ENCODE data around the gene DCP1A.

DNA sequence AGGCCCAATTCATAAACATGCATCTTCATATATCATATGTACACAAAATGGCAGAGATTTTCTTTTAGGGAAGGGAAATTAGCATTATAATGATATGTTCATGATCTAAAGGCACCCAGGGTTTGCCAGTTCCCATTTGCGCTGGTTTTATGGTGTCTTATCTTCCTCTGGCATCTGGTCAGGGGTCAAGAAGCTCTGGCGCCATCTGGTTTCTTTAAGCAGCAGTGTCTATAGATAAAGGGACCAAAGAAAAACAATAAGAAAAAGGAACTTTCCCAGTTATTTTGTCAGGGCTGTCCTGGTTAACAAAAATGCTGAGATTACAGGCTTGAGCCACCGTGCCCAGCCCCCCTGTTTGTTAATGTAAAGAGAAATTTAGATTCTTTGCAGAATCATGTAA, 3.3 kb upstream of the DCP1A start:
- TF ChIP-seq, protein P1, sequence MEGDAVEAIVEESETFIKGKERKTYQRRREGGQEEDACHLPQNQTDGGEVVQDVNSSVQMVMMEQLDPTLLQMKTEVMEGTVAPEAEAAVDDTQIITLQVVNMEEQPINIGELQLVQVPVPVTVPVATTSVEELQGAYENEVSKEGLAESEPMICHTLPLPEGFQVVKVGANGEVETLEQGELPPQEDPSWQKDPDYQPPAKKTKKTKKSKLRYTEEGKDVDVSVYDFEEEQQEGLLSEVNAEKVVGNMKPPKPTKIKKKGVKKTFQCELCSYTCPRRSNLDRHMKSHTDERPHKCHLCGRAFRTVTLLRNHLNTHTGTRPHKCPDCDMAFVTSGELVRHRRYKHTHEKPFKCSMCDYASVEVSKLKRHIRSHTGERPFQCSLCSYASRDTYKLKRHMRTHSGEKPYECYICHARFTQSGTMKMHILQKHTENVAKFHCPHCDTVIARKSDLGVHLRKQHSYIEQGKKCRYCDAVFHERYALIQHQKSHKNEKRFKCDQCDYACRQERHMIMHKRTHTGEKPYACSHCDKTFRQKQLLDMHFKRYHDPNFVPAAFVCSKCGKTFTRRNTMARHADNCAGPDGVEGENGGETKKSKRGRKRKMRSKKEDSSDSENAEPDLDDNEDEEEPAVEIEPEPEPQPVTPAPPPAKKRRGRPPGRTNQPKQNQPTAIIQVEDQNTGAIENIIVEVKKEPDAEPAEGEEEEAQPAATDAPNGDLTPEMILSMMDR (IDR thresholded peaks at IDR 0.05) = peak in 1 of 12 donors; percentile 13
- TF ChIP-seq POLR2A (IDR thresholded peaks at IDR 0.05) = no peak
